ENCODE measurements around the gene UNK. TPM values are rescaled to one million over a fixed set of nuclear protein-coding genes. Genes with fewer than 3 reads are reported as not detected.
A peak's percentile ranks its signal among the peaks of the same experiment; 100 is the strongest.
"Not testable (repeated sequence)": the region's sequence is repeated elsewhere in the genome, so short reads cannot be mapped to it uniquely, and the experiment has no call there.

The UNK gene
- polyA plus RNA-seq, 12 donors = 20.5 to 42.4 (median 26.6) TPM; not detected in 1

DNA sequence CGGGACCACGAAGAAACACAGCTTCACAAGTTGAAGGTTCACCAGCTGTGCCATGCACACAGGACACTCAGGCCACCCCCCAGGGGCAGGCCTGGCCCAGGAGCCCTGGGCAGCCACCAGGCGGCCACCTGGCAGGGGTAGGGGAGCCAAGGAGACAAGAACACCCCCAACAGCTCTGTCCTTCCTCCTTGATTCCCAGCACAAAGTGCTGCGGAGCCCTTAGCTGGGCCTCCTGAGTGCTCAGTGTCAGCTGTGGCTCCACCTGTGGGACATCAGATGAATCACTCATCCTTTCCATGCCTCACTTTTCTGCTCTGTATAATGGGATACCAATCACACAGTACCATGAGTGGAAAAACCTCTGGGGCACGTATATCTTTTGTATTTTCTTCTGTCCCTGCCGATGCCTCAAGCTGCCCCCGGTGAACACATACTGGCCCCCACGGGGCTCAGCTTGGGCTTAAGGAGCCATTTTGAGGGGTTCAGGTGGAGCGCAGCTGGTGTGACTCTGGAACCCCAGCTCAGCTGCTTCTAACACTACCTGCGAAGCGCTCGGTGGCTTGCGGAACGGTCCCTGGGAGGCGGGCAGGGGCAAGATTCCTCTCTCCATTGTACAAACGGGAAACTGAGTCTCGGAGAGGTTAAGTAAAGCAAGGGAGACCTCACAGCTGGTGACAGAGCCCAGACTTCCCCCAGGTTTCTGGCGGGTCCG is 31.6 kb upstream of the UNK start:
- DNase-seq = no peak

DNA sequence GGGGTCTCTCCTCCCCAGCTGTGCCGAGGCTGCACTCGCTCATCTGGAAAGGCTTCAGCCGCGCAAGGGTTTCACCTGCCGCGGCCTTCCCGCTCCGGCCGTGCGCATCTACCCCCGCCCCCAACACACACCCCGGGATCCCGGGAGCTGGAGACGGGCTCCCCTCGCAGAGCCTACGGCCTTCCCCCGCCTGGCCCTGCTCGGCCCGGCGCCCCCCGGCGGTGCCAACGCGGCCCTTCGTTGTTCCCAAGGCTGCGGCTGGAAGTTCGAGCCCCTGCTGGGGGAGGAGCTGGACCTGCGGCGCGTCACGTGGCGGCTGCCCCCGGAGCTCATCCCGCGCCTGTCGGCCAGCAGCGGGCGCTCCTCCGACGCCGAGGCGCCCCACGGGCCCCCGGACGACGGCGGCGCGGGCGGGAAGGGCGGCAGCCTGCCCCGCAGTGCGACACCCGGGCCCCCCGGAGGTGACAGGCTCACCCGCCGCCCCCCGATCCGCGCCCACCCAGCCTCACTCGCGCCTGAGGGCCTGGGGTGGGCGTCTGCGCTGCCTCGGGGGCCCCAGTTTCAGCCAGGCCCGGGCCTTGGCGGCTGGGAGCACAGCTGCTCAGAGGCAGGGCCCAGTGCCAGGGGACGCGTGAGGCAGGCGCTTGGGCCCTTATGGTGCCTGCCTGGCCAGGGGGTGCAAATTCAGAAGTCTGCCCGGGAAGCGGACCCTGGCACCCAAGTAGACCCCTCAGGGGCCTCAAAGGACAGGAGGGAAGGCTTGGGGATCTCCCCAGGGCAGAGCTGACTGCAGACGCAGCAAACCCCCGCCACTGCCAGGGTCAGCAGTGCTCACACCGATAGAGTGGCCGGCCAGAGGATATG is 30.9 kb upstream of the UNK start:
- peak; percentile 73 for DNase-seq

DNA sequence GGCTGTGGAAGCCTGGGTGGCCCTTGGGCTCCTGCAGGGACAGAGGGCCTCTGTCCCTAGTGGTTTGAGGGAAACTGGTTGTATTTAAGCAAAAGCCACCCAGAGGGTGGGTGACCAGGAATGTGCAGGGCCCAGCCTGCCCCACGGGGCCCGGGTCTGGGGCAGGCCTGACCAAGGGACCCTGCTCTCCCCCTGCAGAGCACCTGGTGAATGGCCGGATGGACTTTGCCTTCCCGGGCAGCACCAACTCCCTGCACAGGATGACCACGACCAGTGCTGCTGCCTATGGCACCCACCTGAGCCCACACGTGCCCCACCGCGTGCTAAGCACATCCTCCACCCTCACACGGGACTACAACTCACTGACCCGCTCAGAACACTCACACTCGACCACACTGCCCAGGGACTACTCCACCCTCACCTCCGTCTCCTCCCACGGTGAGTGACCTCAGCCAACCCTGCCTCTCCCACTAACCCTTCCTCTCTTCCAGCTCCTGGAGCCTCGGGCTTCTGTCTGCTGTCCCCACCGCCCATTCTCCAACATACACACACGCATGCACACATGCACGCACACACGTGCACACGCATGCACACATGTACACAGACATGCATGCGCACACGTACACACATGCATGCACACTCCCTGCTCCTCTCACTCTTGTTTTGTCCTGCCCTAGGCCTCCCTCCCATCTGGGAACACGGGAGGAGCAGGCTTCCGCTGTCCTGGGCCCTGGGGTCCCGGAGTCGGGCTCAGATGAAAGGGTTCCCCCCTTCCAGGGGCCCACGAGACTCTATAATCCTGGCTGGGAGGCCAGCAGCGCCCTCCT is 30.0 kb upstream of the UNK start:
- DNase-seq = no peak

DNA sequence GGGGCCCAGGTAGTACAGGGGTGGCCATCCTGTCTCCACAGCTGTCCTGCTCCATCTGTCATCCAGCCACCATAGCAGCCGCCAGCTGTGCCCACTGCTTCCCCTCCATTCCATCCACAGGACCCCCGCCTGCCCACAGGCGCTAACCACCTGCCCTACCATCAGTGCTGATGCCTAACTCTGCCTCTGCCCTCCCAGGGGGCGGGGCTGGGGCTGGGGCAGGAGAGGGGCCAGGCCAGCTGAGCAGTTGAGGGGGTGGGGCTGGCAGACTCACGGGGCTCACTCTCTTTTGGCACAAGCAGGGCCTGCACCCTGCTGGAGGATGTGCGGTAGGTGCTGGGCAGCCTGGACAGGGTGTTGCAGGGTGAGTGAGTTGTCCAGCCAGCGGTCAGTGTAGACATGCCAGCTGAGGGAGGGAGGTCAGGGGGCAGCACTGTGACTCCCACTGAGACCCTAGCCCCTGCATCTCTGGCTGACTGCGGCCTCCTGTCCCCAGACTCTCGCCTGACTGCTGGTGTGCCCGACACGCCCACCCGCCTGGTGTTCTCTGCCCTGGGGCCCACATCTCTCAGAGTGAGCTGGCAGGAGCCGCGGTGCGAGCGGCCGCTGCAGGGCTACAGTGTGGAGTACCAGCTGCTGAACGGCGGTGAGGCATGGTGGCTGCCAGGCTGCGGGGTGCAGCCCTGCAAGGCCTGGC is 29.3 kb upstream of the UNK start:
- DNase-seq = no peak

DNA sequence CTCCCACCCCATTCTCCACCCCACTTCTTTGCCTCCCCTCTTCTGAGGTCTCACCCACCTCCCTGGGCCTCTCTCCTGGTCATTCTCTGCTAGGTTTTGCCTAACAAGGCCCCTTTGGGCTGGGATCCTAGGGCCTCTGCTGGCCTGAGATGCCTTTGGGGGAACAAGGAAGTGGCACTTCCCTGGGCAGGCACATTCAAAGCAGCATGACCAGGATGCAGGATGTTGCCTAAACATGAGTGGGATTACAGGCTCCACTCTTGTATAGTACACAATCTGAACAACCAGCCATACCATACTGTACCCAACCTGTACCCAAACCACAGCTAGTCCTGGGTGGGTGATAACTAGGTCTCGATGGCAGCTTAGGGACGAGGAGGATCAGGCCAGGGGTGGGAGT is 28.6 kb upstream of the UNK start:
- DNase-seq = no peak

DNA sequence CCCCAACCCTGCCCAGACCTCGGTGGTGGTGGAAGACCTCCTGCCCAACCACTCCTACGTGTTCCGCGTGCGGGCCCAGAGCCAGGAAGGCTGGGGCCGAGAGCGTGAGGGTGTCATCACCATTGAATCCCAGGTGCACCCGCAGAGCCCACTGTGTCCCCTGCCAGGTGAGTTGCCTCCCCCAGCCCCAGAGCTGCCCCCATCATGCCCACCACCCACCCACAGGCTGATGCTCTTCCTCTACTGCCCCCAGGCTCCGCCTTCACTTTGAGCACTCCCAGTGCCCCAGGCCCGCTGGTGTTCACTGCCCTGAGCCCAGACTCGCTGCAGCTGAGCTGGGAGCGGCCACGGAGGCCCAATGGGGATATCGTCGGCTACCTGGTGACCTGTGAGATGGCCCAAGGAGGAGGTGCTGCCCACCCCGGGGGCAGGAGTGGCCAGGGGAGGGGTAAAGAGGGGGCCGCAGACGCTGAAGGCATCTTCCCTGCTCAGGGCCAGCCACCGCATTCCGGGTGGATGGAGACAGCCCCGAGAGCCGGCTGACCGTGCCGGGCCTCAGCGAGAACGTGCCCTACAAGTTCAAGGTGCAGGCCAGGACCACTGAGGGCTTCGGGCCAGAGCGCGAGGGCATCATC is 28.0 kb upstream of the UNK start:
- no peak for DNase-seq

DNA sequence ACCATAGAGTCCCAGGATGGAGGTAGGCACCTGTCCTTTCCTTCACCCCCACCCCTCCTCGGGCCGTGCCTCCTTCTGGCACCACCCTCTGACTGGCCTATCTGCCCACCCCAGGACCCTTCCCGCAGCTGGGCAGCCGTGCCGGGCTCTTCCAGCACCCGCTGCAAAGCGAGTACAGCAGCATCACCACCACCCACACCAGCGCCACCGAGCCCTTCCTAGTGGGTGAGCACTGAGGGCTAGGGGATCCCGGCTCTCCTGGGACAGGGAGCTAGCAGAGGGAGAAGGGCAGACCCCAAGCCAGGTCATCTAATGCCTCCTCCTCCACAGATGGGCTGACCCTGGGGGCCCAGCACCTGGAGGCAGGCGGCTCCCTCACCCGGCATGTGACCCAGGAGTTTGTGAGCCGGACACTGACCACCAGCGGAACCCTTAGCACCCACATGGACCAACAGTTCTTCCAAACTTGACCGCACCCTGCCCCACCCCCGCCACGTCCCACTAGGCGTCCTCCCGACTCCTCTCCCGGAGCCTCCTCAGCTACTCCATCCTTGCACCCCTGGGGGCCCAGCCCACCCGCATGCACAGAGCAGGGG is 27.4 kb upstream of the UNK start:
- no peak for DNase-seq

DNA sequence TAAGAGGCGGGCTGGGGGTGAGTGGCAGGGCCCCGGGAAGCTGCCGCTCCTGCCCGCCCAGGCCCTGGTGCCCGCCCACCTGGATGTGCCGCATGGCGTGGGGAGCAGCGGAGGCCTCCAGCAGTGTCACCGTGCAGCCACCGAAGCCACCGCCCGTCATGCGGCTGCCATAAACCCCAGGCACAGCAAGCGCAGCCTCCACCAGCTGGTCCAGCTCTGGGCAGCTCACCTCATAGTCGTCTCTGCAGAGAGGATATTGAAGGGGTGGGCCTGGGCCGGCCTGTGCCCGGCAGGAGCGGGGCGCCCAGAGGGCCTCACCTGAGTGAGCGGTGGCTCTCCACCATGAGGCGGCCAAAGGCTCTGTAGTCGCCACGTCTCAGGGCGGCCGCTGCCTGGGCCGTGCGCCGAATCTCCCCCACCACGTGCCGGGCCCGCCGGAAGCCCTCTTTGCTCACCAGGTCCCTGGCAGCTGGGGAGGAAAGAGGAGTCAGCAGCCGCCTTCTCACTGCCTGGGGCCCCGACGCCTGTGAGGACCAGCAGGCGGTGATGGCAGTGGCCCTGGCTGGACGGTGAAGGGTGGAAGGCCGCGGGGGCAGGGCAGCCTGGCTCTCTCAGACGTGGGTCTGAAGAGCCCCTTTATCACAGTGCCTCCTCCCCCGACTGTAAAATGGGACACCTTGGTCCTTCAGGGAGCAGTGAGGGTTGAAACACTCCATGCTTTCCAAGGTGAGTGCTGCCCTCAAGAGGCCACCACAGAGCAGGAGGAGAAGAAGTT is 26.3 kb upstream of the UNK start:
- DNase-seq = no peak

DNA sequence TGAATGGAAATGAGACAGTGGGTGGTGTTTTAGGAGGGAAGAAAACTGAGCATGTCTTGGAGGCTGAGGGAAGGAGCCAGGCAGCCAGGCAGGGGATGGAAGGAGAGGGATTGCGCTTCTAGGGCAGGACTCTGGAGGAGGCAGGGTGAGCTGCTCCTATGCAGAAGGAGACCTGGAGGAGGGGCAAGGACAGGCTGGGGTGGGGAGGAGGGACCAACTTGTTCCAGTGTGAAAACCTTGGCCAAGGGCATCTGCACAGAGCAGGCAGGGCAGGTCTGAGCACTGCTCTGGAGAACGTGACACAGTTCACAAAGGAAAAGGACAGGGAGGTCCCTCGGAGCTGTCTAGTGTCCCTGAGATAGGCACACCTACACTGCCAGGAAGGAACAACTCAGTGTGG is 25.1 kb upstream of the UNK start:
- no peak for DNase-seq

DNA sequence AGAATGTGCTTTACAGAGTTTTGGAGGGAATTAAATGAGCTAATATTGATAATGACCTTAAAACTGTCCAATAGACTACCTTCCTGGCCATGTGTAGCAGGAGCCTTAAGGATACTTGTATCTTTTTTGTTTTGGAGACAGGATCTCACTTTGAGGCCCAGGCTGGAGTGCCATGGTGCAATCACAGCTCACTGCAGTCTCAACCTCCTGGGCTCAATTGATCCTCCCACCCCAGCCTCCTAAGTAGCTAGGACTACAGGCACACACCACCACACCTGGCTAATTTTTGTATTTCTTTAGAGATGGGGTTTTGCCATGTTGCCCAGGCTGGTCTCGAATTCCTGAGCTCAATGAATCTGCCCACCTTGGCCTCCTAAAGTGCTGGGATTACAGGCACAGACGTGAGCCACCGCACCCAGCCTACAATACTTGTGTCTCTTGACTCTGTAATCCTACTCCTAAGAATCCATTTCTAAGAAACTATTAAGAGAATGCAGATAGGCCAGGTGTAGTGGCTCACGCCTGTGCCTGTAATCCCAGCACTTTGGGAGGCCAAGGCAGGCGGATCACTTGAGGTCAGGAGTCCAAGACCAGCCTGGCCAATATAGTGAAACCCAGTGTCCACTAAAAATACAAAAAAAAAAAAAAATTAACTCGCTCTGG is 24.5 kb upstream of the UNK start:
- not testable (repeated sequence) for DNase-seq

DNA sequence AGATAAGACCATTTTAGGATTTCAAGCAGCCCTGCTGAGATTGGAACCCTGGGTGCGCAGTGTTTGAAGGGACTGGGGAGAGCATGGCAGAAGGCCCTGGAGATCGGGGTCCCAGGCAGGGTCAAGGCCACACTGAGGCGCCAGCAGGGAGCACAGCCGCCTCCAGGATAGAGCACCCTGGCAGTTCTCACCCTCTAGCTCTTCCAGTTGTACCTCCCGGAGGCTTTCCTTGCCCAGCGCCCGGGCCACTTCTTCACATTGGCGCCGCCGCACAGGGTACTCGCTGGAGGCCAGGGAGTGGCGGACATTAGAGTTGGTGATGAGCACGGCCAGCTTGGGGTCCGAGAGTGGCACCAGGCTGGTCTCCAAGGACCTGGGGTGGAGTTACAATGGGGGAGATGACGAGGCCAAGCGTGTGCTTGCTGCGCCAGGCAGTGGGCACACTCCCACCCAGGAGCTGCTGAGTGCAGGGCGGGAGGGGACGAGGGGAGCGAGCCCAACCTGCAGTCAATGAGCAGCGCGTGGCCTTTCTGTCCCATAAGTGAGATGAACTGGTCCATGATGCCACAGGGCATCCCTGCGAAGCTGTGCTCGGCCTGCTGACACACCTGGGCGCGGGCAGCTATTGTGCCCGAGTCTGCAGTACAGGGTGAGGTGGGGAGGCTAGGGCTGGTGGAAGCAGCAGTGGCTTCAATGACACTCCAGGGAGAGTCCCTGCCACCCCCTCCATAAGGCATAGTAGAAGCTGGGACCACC is 21.9 kb upstream of the UNK start:
- DNase-seq = no peak

DNA sequence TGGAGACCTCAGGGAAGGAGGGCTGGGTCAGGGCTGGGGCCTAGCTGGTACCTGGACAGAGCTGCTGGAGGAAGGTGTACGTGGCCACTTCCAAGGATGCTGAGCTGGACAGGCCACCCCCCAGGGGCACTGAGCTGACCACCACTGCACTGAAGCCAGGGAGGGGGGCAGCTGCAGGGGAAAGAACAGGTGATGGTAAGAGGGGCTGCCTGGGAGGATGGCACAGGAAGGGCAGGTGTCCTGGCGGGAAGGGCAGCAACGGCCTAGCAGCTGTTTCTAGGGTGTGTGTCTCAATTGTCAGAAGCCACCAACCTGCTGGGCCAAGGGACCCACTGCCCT is 21.4 kb upstream of the UNK start:
- no peak for DNase-seq

DNA sequence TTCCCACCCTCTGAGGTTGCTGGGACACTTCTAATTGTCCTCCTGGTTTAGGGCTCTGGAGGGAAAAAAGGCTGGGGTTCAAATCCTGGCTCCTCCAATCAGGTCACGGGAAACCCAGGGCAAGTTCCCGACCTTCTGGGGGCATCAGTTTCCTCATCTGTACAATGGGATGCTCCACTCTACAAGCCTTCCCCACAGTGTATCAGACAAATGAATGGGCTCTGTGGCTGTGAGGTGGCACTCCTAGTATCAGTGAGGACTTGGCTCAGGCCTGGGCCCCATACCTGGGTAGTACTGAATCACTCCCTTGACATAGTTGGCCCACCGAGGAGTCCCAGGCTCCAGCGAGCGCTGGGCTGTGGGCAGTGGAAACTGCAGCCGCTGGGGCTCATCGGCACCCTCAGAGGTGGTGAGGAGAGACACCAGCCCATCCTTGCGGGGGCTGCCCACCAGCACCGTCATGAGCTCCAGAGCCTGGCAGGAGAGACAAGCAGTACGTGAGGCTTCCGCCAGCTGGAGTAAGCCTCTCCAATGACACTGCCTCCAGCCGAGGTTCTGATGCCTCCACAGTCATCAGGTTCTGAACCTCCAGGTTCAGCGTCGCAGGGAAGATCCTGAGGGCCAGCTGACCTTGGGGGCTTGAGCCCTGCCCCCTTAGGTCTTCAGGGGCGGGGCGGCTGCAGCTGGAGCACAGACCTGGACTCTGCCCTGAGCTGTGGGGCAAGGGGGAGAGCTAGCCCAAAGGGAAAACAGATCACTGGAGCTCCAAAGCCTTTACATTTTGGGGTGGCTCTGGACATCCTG is 20.8 kb upstream of the UNK start:
- no peak for DNase-seq

DNA sequence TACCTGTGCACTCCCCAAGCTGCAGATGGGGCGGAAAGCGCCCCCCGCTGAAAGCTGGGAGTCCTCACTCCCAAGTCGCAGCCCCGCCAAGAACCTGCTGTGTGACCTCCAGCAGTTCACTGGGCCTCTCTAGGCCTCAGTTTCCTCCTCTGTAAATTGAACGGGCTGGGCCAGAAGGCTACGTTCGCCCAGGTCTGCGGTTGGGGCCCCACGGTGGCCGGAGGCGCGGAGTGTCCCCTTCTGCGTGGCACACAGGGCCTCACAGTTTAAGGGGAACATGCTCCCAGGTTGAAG is 20.2 kb upstream of the UNK start:
- DNase-seq = no peak

DNA sequence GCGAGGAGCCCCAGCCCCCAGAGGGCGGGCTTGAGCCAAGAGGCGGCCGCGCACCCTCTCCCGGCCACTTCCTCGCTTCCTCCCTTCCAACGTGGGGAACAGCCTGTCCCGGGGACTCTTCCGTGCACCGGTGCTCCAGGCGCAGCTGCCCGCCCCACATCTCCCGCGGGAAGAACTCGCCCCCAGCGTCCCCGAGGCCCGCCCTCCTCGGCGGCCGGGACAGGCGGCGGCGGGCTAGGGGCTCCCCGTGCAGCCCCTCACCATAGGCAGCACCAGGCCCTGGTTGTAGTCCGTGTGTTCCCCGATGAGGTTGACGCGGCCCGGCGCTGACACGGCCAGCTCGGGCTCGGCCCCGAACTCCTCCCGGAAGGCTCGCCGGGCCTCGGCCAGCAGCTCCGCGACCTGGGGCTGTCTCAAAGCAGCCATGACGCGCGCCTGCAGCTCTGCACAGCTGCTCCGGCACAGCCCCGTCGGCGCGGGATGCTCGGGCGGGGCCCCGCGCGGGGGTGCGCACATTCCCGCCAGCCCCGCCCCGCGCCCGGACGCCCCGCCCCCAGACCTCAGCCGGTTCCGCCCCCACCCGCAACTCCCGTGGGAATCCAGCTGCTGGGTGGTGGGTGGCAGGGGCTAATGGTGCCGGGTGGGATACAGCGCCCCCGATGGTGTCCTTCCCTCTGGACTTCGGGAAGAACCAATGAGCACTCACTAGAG is 19.7 kb upstream of the UNK start, which contains the start of gene GALK1:
Gene GALK1 (minus strand): TSS at position 482 of the 711 bp plus-strand sequence. CDS start 56 bp downstream, at position 426.
- DNase-seq = peak; percentile 74

DNA sequence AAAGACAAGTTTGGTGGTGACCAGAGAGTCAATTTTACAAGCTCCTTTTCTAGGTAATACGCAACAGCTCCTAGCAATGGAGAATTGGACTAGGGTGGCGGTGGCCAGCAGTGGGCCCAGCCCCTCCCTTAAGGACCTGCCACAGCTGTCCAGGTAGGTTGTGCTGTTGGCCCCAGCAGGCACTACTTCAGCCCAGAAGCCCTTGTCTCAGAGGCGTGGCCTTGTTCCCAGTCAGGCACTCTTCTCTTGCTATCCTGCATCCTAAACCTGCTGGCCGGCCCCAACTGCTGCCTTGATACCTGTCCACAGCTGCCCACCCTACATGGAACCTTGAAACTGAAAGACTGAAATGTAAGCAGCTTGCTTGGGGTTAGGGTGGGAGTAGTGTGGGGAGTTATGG is 18.6 kb upstream of the UNK start:
- no peak for DNase-seq

DNA sequence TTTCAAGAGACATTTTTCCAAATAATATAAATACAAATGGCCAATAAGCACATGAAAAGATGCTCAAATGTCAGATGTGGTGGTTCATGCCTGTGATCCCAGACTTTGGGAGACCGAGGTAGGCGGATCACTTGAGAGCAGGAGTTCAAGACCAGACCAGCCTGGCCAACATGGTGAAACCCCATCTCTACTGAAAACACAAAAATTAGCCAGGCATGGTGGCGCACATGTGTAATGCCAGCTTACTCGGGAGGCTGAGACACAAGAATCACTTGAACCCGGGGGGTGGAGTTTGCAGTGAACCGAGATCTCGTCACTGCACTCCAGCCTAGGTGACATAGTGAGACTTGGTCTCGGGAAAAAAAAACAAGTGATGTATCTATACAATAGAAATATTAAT is 16.7 kb upstream of the UNK start:
- DNase-seq = no peak

Data from muscle of arm (tissue), 12 donors.